OCI-LY7 (cell line): Measurements from ENCODE around the gene CYFIP1. TPM values are rescaled to one million over a fixed set of nuclear protein-coding genes. Genes with fewer than 3 reads are reported as not detected.

ENCODE experiments used
- BruUV-seq: library from RNA; stranded (reverse); fragments of 400-500 nt; replicated peaks from 2 replicates; lab custom pipeline; 2021; lab: Mats Ljungman, UMichigan
- CTCF ChIA-PET: fragments of 300-600 bp; sonication (Branson Sonifier 250); formaldehyde crosslinking; loops from one replicate; lab custom pipeline; 2022; ENCODE audit warnings: antibody characterized with exemption; ENCODE audit not compliant: unreplicated experiment; lab: Charles Lee
- POLR2A ChIA-PET: fragments of 300-600 bp; sonication (Branson Sonifier 250); formaldehyde crosslinking; loops from one replicate; lab custom pipeline; 2022; ENCODE audit warnings: antibody characterized with exemption; lab: Charles Lee
- DNase-seq: peaks from one replicate; pipeline ENCODE4 v3.0.0-alpha.2; 2015; ENCODE audit warnings: low spot score
- H2AFZ ChIP-seq: fragments of 200-600 bp; sonication (generic), shearing (Covaris generic); 2 replicates; pipeline ENCODE4 v1.6.1; 2014; ENCODE audit warnings: mild to moderate bottlenecking, antibody characterized with exemption, low read length, moderate library complexity
- H3K27ac ChIP-seq: fragments of 200-600 bp; sonication (generic); 2 replicates; pipeline ENCODE4 v1.5.1; 2014; ENCODE audit warnings: mixed run types, low read depth, mild to moderate bottlenecking, moderate library complexity, low read length, inconsistent platforms; ENCODE audit not compliant: poor library complexity, severe bottlenecking
- H3K36me3 ChIP-seq: fragments of 200-600 bp; sonication (generic); 2 replicates; pipeline ENCODE4 v1.6.1; 2014; ENCODE audit warnings: mild to moderate bottlenecking, antibody characterized with exemption, low read length, moderate library complexity, mixed read lengths; ENCODE audit not compliant: insufficient read depth
- H3K4me1 ChIP-seq: fragments of 200-600 bp; sonication (generic); 2 replicates; pipeline ENCODE4 v1.5.1; 2014; ENCODE audit warnings: mild to moderate bottlenecking, low read length; ENCODE audit not compliant: insufficient read depth, poor library complexity, severe bottlenecking
- H3K4me2 ChIP-seq: fragments of 200-600 bp; sonication (generic); 2 replicates; pipeline ENCODE4 v1.6.1; 2014; ENCODE audit warnings: mild to moderate bottlenecking, low read length
- H3K4me3 ChIP-seq: fragments of 200-600 bp; sonication (generic); 2 replicates; pipeline ENCODE4 v1.5.1; 2014; ENCODE audit warnings: mild to moderate bottlenecking, low read depth, low read length; ENCODE audit not compliant: poor library complexity, severe bottlenecking
- H3K79me2 ChIP-seq: fragments of 200-600 bp; sonication (generic); 2 replicates; pipeline ENCODE4 v1.6.1; 2016; ENCODE audit warnings: low read depth, mild to moderate bottlenecking, low read length, moderate library complexity, mixed read lengths; ENCODE audit not compliant: insufficient read depth
- H3K9me2 ChIP-seq: fragments of 200-600 bp; sonication (generic); 2 replicates; pipeline ENCODE4 v1.6.1; 2016; ENCODE audit warnings: mild to moderate bottlenecking, low read length, mixed read lengths; ENCODE audit not compliant: insufficient read depth
- H3K9me3 ChIP-seq: fragments of 200-600 bp; sonication (generic); 2 replicates; pipeline ENCODE4 v1.6.1; 2014; ENCODE audit warnings: mild to moderate bottlenecking, mixed run types, low read length, mixed read lengths
- H4K20me1 ChIP-seq: fragments of 200-600 bp; sonication (generic); 2 replicates; pipeline ENCODE4 v1.6.1; 2014; ENCODE audit warnings: mild to moderate bottlenecking, antibody characterized with exemption, low read length, moderate library complexity, mixed read lengths; ENCODE audit not compliant: insufficient read depth
- EZH2phosphoT487 ChIP-seq: fragments of 200-600 bp; sonication (generic); IDR thresholded peaks from 2 replicates; pipeline ENCODE4 v1.6.1; 2018; ENCODE audit warnings: low read depth, borderline replicate concordance, mild to moderate bottlenecking, mixed run types, antibody characterized with exemption, low read length, moderate library complexity, mixed read lengths
- intact Hi-C: fragments of 100-400 bp; cut with micrococcal nuclease; formaldehyde crosslinking; loops from one replicate; pipeline ENCODE4 v1.10.0; 2022; ENCODE audit not compliant: unreplicated experiment
- total RNA-seq, 2 experiments: library from RNA; depleted of rRNA in 1 of 2; stranded (reverse); fragments of >200 nt in 1 of 2; shearing (Covaris generic) in 1 of 2; gene quantifications; 2 replicates each; pipeline ENCODE4 v1.2.3, GENCODE V29; 2014 to 2022
- TF ChIP-seq, protein P1 (sequence below): fragments of 200-600 bp; sonication (generic); conservative IDR thresholded peaks from 2 replicates; pipeline ENCODE4 v1.5.1; 2014; ENCODE audit warnings: mild to moderate bottlenecking, antibody characterized with exemption, low read length, moderate library complexity, mixed read lengths

The CYFIP1 gene
- total RNA-seq, 2 experiments from 2014 or later: 0.98 to 1.3 TPM

DNA sequence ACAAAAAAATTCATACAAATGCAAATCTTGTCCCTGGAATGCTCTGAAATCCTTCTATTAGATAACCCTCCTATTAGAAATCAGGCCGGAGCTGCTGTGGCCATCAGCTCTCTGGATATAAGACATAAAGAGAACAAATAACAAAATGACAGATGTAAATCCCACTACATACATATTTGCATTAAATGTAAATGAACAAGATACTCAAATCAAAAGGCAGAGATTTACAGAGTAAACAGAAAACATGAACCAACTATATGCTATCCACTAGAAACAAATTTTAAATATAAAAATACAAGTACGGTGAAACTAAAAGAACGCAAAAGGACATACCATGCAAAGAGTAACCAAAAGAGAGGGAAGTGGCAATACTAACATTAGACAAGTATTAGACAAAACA lies 10.7 kb downstream of the CYFIP1 start:
- ChIA-PET CTCF (no interaction called here), POLR2A (interaction anchor here (0.6 to 1.9 kb wide), 3 partner anchors 8 to 31 kb away, joined by 3 to 6 read pairs (median 5); no protein-coding TSS in a partner anchor)
- Histone ChIP-seq H3K4me3 (no peak overlapping the region), H3K4me1 (no peaks in the 10 kb centered on the region), H3K27ac (no peak overlapping the region), H3K9me3 (peaks cover 9% of the 10 kb centered on the region; the same call in 1 of the 2 replicates), H3K4me2 (no peak overlapping the region), H3K79me2 (no peaks in the 10 kb centered on the region), H3K36me3 (no peaks in the 10 kb centered on the region), H3K9me2 (no peaks in the 10 kb centered on the region), H4K20me1 (no peaks in the 10 kb centered on the region), H2AFZ (no peak overlapping the region)
- BruUV-seq: no TSS peak
- intact Hi-C loops: no loop called here
- TF ChIP-seq, protein P1, sequence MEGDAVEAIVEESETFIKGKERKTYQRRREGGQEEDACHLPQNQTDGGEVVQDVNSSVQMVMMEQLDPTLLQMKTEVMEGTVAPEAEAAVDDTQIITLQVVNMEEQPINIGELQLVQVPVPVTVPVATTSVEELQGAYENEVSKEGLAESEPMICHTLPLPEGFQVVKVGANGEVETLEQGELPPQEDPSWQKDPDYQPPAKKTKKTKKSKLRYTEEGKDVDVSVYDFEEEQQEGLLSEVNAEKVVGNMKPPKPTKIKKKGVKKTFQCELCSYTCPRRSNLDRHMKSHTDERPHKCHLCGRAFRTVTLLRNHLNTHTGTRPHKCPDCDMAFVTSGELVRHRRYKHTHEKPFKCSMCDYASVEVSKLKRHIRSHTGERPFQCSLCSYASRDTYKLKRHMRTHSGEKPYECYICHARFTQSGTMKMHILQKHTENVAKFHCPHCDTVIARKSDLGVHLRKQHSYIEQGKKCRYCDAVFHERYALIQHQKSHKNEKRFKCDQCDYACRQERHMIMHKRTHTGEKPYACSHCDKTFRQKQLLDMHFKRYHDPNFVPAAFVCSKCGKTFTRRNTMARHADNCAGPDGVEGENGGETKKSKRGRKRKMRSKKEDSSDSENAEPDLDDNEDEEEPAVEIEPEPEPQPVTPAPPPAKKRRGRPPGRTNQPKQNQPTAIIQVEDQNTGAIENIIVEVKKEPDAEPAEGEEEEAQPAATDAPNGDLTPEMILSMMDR: no peak
- no peak for TF ChIP-seq EZH2phosphoT487
- no peak for DNase-seq

DNA sequence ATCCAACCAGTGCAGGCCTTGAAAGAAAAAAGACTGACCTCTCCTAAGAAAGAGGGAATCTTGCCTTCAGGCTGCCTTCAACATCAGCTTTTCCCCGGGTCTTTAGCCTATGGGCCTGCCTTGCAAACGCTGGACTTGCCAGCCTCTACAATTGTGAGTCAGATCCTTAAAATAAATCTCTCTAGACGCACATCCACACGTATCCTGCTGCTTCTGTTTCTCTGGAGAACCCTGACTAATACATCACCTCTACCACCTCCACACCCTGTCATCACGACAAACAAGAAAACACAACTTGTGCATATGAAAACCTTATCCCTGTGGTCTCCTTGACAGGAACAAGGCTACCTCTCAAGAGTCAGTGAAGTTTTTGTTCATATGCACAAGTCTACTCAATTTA lies 11.8 kb downstream of the CYFIP1 start:
- no peaks in the 10 kb centered on the region for H4K20me1 ChIP-seq
- intact Hi-C loops: no loop called here
- no peak overlapping the region for H2AFZ ChIP-seq
- H3K27ac ChIP-seq: no peak overlapping the region
- no peak for DNase-seq
- POLR2A ChIA-PET: interaction anchor here (0.6 kb wide), 1 partner anchor 36 kb away, joined by 3 read pairs; no protein-coding TSS in a partner anchor
- H3K4me2 ChIP-seq: no peak overlapping the region
- CTCF ChIA-PET: no interaction called here
- TF ChIP-seq, protein P1: no peak
- no peak for TF ChIP-seq EZH2phosphoT487
- H3K4me1 ChIP-seq: no peaks in the 10 kb centered on the region
- H3K36me3 ChIP-seq: no peaks in the 10 kb centered on the region
- no TSS peak for BruUV-seq
- H3K9me2 ChIP-seq: no peaks in the 10 kb centered on the region
- H3K9me3 ChIP-seq: peaks cover 9% of the 10 kb centered on the region; the same call in 1 of the 2 replicates
- no peaks in the 10 kb centered on the region for H3K79me2 ChIP-seq
- no peak overlapping the region for H3K4me3 ChIP-seq

DNA sequence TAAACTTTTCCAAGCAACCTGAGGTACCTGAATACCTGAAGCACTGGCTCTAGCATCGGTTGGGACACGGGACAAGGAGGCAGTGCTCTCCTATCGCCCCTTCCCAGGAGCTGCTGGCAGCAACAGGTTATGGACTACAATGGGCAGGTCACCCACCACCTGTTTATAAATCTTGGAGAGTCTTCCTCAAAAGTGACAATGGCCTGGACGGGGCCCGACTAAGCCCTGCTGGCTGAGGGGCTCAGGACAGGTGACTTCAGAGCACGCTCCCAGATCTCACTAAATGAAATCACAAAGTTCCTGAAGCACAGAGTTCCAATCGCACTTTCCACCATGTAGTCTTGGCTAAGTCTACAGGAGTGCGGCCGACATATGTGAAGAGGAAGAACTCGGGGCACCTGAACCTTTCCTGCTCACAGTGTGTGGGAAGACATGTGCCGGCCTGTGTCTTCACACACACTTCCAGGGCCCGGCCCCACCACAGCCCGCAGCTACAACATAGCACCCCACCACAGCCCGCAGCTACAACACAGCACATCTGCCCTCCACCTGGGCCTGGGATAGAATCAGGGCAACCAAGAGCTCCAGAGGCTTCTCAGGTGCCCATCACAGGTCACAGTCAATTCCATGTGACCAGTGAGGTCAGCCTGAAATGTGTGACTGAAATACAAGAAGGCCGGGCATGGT lies 12.9 kb downstream of the CYFIP1 start:
- H3K79me2 ChIP-seq: no peaks in the 10 kb centered on the region
- H3K4me1 ChIP-seq: no peaks in the 10 kb centered on the region
- H3K4me2 ChIP-seq: no peak overlapping the region
- H3K27ac ChIP-seq: no peak overlapping the region
- H4K20me1 ChIP-seq: no peaks in the 10 kb centered on the region
- intact Hi-C loops: no loop called here
- no peaks in the 10 kb centered on the region for H3K36me3 ChIP-seq
- TF ChIP-seq EZH2phosphoT487: no peak
- TF ChIP-seq, protein P1: no peak
- ChIA-PET CTCF (no interaction called here), POLR2A (no interaction called here)
- no peak overlapping the region for H2AFZ ChIP-seq
- H3K4me3 ChIP-seq: no peak overlapping the region
- peaks cover 9% of the 10 kb centered on the region; the same call in 1 of the 2 replicates for H3K9me3 ChIP-seq
- BruUV-seq: no TSS peak
- DNase-seq: no peak
- H3K9me2 ChIP-seq: no peaks in the 10 kb centered on the region
